ENCODE measurements around the gene SLC25A12.
"Not testable (repeated sequence)": the region's sequence is repeated elsewhere in the genome, so short reads cannot be mapped to it uniquely, and the experiment has no call there.

SLC25A12 gene

DNA sequence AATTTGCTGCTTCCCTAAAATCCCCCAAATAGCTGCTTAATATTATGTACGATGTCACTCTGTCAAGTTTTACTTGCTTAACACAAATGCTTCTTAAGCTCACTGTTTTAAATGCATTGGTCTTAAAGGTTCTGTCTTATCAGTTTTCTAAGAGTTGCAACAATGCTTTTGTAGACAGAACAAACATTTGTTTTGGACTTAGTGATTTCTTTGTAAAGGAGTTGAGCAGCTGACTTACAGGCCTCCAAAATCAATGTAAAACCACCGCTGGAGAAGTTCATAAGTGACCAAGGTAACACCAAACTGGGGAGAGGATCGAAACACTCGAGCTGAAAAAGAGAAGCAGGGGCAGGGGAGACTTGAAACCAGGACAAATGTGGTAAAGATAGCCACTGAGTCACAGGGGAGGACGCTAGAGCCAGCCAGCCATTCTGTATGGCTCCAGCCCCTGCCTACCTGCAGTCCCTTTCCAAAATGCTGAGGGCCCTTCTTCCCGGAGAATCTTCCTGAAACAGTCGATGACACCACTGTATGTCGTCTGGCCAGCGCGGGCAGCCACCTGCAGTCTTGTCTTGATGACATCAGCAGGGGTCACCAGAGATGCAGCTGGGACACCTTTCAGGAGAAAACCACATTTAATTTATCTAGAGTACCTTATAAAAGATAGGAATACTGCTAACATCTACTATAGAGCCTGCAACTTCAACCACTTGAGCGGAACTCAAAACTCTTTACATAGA lies 106.5 kb downstream of the SLC25A12 start:
- H3K4me1 ChIP-seq (ENCODE audit: control insufficient read depth, insufficient read depth, low read length), result no peaks in the 10 kb centered on the region
- H3K9ac ChIP-seq (ENCODE audit: low read depth, low read length), result no peak overlapping the region
- peaks cover 40% of the 10 kb centered on the region for H3K36me3 ChIP-seq (ENCODE audit: insufficient read depth, low read length)
- no peak overlapping the region for H3K4me3 ChIP-seq (ENCODE audit: low read length)
- H3K27me3 ChIP-seq (ENCODE audit: control insufficient read depth, insufficient read depth, low read length), result no peaks in the 10 kb centered on the region
- H3K9me3 ChIP-seq (replicated peaks; ENCODE audit: low read length), result no peaks in the 10 kb centered on the region
- H3K4me2 ChIP-seq (ENCODE audit: low read length), result no peak overlapping the region

GRCh38 chr2:171785450-171785849 lies 108.6 kb downstream of the SLC25A12 start:
- Histone ChIP-seq H3K4me1 (ENCODE audit: control insufficient read depth, insufficient read depth, low read length) (no peaks in the 10 kb centered on the region), H3K4me2 (ENCODE audit: low read length) (no peak overlapping the region), H3K9me3 (replicated peaks; ENCODE audit: low read length) (no peaks in the 10 kb centered on the region), H3K9ac (ENCODE audit: low read depth, low read length) (no peak overlapping the region), H3K27me3 (ENCODE audit: control insufficient read depth, insufficient read depth, low read length) (no peaks in the 10 kb centered on the region), H3K4me3 (ENCODE audit: low read length) (no peak overlapping the region), H3K36me3 (ENCODE audit: insufficient read depth, low read length) (peaks cover 34% of the 10 kb centered on the region)

- H3K9me3 ChIP-seq (replicated peaks; ENCODE audit: low read length), result no peaks in the 10 kb centered on the region
- no peak overlapping the region for H3K9ac ChIP-seq (ENCODE audit: low read depth, low read length)
- no peaks in the 10 kb centered on the region for H3K27me3 ChIP-seq (ENCODE audit: control insufficient read depth, insufficient read depth, low read length)
- no peaks in the 10 kb centered on the region for H3K4me1 ChIP-seq (ENCODE audit: control insufficient read depth, insufficient read depth, low read length)
- no peak overlapping the region for H3K4me2 ChIP-seq (ENCODE audit: low read length)
- H3K4me3 ChIP-seq (ENCODE audit: low read length), result no peak overlapping the region
- peaks cover 6% of the 10 kb centered on the region for H3K36me3 ChIP-seq (ENCODE audit: insufficient read depth, low read length)
Observed at GRCh38 chr2:171778515-171778914, 115.5 kb downstream of the SLC25A12 start.

GRCh38 chr2:171774581-171774980 lies 119.5 kb downstream of the SLC25A12 start:
- not testable (repeated sequence) for H3K4me3 ChIP-seq (ENCODE audit: low read length); H3K4me2 ChIP-seq (ENCODE audit: low read length); H3K9me3 ChIP-seq (replicated peaks; ENCODE audit: low read length); H3K36me3 ChIP-seq (ENCODE audit: insufficient read depth, low read length); H3K4me1 ChIP-seq (ENCODE audit: control insufficient read depth, insufficient read depth, low read length); H3K9ac ChIP-seq (ENCODE audit: low read depth, low read length); H3K27me3 ChIP-seq (ENCODE audit: control insufficient read depth, insufficient read depth, low read length)

- Histone ChIP-seq H3K4me2 (ENCODE audit: low read length) (no peak overlapping the region), H3K9me3 (replicated peaks; ENCODE audit: low read length) (no peaks in the 10 kb centered on the region), H3K9ac (ENCODE audit: low read depth, low read length) (no peak overlapping the region), H3K4me3 (ENCODE audit: low read length) (no peak overlapping the region), H3K27me3 (ENCODE audit: control insufficient read depth, insufficient read depth, low read length) (no peaks in the 10 kb centered on the region), H3K36me3 (ENCODE audit: insufficient read depth, low read length) (peaks cover 4% of the 10 kb centered on the region), H3K4me1 (ENCODE audit: control insufficient read depth, insufficient read depth, low read length) (no peaks in the 10 kb centered on the region)
Observed at GRCh38 chr2:171772373-171772772, 121.7 kb downstream of the SLC25A12 start.

DNA sequence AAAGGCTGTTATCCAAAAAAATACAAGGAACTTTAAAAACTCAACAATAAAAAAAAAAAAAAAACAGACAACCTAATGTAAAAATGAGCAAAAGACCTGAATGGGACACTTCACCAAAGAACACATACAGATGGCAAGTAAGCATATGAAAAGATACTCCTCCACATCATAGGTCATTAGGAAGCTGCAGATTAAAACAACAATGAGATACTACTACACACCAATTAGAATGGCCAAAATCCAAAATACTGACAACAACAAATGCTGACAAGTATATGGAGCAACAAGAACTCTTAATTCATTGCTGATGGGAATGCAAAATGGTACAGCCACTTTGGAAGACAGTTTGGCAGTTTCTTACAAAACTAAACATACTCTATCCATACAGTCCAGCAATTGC lies 122.6 kb downstream of the SLC25A12 start:
- Histone ChIP-seq H3K27me3 (ENCODE audit: control insufficient read depth, insufficient read depth, low read length) (no peaks in the 10 kb centered on the region), H3K9me3 (replicated peaks; ENCODE audit: low read length) (no peaks in the 10 kb centered on the region), H3K36me3 (ENCODE audit: insufficient read depth, low read length) (peaks cover 4% of the 10 kb centered on the region), H3K4me1 (ENCODE audit: control insufficient read depth, insufficient read depth, low read length) (no peaks in the 10 kb centered on the region), H3K9ac (ENCODE audit: low read depth, low read length) (no peak overlapping the region), H3K4me2 (ENCODE audit: low read length) (no peak overlapping the region), H3K4me3 (ENCODE audit: low read length) (no peak overlapping the region)

- H3K9me3 ChIP-seq (replicated peaks; ENCODE audit: low read length), result no peaks in the 10 kb centered on the region
- H3K4me1 ChIP-seq (ENCODE audit: control insufficient read depth, insufficient read depth, low read length), result peaks cover 16% of the 10 kb centered on the region
- peaks cover 27% of the 10 kb centered on the region for H3K36me3 ChIP-seq (ENCODE audit: insufficient read depth, low read length)
- H3K4me2 ChIP-seq (ENCODE audit: low read length), result peak overlapping the region; percentile 36
- H3K27me3 ChIP-seq (ENCODE audit: control insufficient read depth, insufficient read depth, low read length), result no peaks in the 10 kb centered on the region
- no peak overlapping the region for H3K4me3 ChIP-seq (ENCODE audit: low read length)
- H3K9ac ChIP-seq (ENCODE audit: low read depth, low read length), result no peak overlapping the region
Observed at GRCh38 chr2:171763602-171764001, 130.4 kb downstream of the SLC25A12 start.

- no peak overlapping the region for H3K4me3 ChIP-seq (ENCODE audit: low read length)
- H3K36me3 ChIP-seq (ENCODE audit: insufficient read depth, low read length), result peaks cover 27% of the 10 kb centered on the region
- peaks cover 16% of the 10 kb centered on the region for H3K4me1 ChIP-seq (ENCODE audit: control insufficient read depth, insufficient read depth, low read length)
- H3K4me2 ChIP-seq (ENCODE audit: low read length), result peak overlapping the region; percentile 36
- H3K9ac ChIP-seq (ENCODE audit: low read depth, low read length), result no peak overlapping the region
- no peaks in the 10 kb centered on the region for H3K9me3 ChIP-seq (replicated peaks; ENCODE audit: low read length)
- H3K27me3 ChIP-seq (ENCODE audit: control insufficient read depth, insufficient read depth, low read length), result no peaks in the 10 kb centered on the region
Observed at GRCh38 chr2:171762879-171763573, 131.0 kb downstream of the SLC25A12 start.

- not testable (repeated sequence) for H3K9ac ChIP-seq (ENCODE audit: low read depth, low read length); H3K4me3 ChIP-seq (ENCODE audit: low read length); H3K9me3 ChIP-seq (replicated peaks; ENCODE audit: low read length); H3K4me2 ChIP-seq (ENCODE audit: low read length); H3K27me3 ChIP-seq (ENCODE audit: control insufficient read depth, insufficient read depth, low read length)
- peaks cover 23% of the 10 kb centered on the region for H3K36me3 ChIP-seq (ENCODE audit: insufficient read depth, low read length)
- H3K4me1 ChIP-seq (ENCODE audit: control insufficient read depth, insufficient read depth, low read length), result peaks cover 16% of the 10 kb centered on the region
Observed at GRCh38 chr2:171761176-171761575, 132.9 kb downstream of the SLC25A12 start.

DNA sequence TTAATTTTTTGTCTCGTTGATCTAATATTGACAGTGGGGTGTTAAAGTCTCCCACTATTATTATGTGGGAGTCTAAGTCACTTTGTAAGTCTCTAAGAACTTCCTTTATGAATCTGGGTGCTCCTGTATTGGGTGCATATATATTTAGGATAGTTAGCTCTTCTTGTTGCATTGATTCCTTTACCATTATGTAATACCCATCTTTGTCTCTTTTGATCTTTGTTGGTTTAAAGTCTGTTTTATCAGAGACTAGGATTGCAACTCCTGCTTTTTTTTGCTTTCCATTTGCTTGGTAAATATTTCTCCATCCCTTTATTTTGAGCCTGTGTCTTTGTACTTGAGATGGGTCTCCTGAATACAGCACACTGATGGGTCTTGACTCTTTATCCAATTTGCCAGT lies 135.3 kb downstream of the SLC25A12 start:
- peaks cover 21% of the 10 kb centered on the region for H3K36me3 ChIP-seq (ENCODE audit: insufficient read depth, low read length)
- H3K4me3 ChIP-seq (ENCODE audit: low read length); H3K9me3 ChIP-seq (replicated peaks; ENCODE audit: low read length); H3K9ac ChIP-seq (ENCODE audit: low read depth, low read length); H3K27me3 ChIP-seq (ENCODE audit: control insufficient read depth, insufficient read depth, low read length); H3K4me2 ChIP-seq (ENCODE audit: low read length): not testable (repeated sequence)
- H3K4me1 ChIP-seq (ENCODE audit: control insufficient read depth, insufficient read depth, low read length), result peaks cover 15% of the 10 kb centered on the region

GRCh38 chr2:171754254-171754939 lies 139.6 kb downstream of the SLC25A12 start:
- Histone ChIP-seq H3K4me3 (ENCODE audit: low read length) (no peak overlapping the region), H3K9ac (ENCODE audit: low read depth, low read length) (no peak overlapping the region), H3K9me3 (replicated peaks; ENCODE audit: low read length) (no peaks in the 10 kb centered on the region), H3K27me3 (ENCODE audit: control insufficient read depth, insufficient read depth, low read length) (no peaks in the 10 kb centered on the region), H3K4me1 (ENCODE audit: control insufficient read depth, insufficient read depth, low read length) (no peaks in the 10 kb centered on the region), H3K4me2 (ENCODE audit: low read length) (no peak overlapping the region), H3K36me3 (ENCODE audit: insufficient read depth, low read length) (peaks cover 43% of the 10 kb centered on the region)
